Mesendoderm (in vitro differentiated cells): ENCODE measurements around the gene CCM2.

Experiments
- DNase-seq: peaks from one replicate; pipeline ENCODE4 v3.0.0; 2013
- H2AK5ac ChIP-seq: 2 replicates; pipeline ENCODE4 v1.6.1; 2013; ENCODE audit warnings: low read length, inconsistent platforms
- H2BK120ac ChIP-seq: 2 replicates; pipeline ENCODE4 v1.6.1; 2013; ENCODE audit warnings: low read depth, mild to moderate bottlenecking, low read length, moderate library complexity, mixed read lengths
- H2BK15ac ChIP-seq: replicated peaks from 2 replicates; pipeline ENCODE4 v1.6.1; 2013; ENCODE audit warnings: low read depth, mild to moderate bottlenecking, moderate library complexity
- H2BK5ac ChIP-seq: 2 replicates; pipeline ENCODE4 v1.6.1; 2013; ENCODE audit warnings: low read length, inconsistent platforms
- H3K18ac ChIP-seq: 2 replicates; pipeline ENCODE4 v1.6.1; 2013; ENCODE audit warnings: mild to moderate bottlenecking, low read length, mixed read lengths
- H3K23ac ChIP-seq: one replicate; pipeline ENCODE4 v1.6.1; 2013; ENCODE audit warnings: low read length
- H3K27ac ChIP-seq: 2 replicates; pipeline ENCODE4 v1.5.1; 2013; ENCODE audit warnings: low read depth, mild to moderate bottlenecking, inconsistent platforms, low read length, moderate library complexity
- H3K27me3 ChIP-seq: 2 replicates; pipeline ENCODE4 v1.6.1; 2013; ENCODE audit warnings: low read length, control low read depth, mild to moderate bottlenecking, inconsistent platforms; ENCODE audit not compliant: insufficient read depth, poor library complexity
- H3K36me3 ChIP-seq: 2 replicates; pipeline ENCODE4 v1.6.1; 2013; ENCODE audit warnings: low read length, inconsistent platforms; ENCODE audit not compliant: control insufficient read depth, insufficient read depth
- H3K4ac ChIP-seq: one replicate; pipeline ENCODE4 v1.6.1; 2013; ENCODE audit warnings: low read depth, mild to moderate bottlenecking, low read length, moderate library complexity
- H3K4me1 ChIP-seq: 2 replicates; pipeline ENCODE4 v1.6.1; 2013; ENCODE audit warnings: low read depth, low read length, inconsistent platforms; ENCODE audit not compliant: control insufficient read depth
- H3K4me2 ChIP-seq: 2 replicates; pipeline ENCODE4 v1.6.1; 2013; ENCODE audit warnings: low read length
- H3K4me3 ChIP-seq: 2 replicates; pipeline ENCODE4 v1.5.1; 2013; ENCODE audit warnings: mild to moderate bottlenecking, low read length
- H3K56ac ChIP-seq: one replicate; pipeline ENCODE4 v1.6.1; 2013; ENCODE audit warnings: low read length
- H3K79me1 ChIP-seq: 2 replicates; pipeline ENCODE4 v1.6.1; 2013; ENCODE audit warnings: low read length, inconsistent platforms
- H3K79me2 ChIP-seq: 2 replicates; pipeline ENCODE4 v1.6.1; 2013; ENCODE audit warnings: mild to moderate bottlenecking, low read length; ENCODE audit not compliant: control insufficient read depth, insufficient read depth
- H3K9ac ChIP-seq: 2 replicates; pipeline ENCODE4 v1.6.1; 2013; ENCODE audit warnings: low read length, inconsistent platforms
- H4K5ac ChIP-seq: one replicate; pipeline ENCODE4 v1.6.1; 2013; ENCODE audit warnings: low read length
- H4K8ac ChIP-seq: one replicate; pipeline ENCODE4 v1.6.1; 2013; ENCODE audit warnings: low read depth, mild to moderate bottlenecking, control low read depth, low read length, moderate library complexity
- WGBS: extraction: QIAGEN DNeasy Blood & Tissue Kit; methylation state at CpG from one replicate; pipeline ENCODE4 v1.1.7; 2013; ENCODE audit warnings: low lambda C conversion rate, missing lambda C conversion rate; ENCODE audit not compliant: insufficient coverage; ENCODE audit errors: extremely low coverage; 5-methylcytosine and 5-hydroxymethylcytosine counted together

Gene CCM2

DNA sequence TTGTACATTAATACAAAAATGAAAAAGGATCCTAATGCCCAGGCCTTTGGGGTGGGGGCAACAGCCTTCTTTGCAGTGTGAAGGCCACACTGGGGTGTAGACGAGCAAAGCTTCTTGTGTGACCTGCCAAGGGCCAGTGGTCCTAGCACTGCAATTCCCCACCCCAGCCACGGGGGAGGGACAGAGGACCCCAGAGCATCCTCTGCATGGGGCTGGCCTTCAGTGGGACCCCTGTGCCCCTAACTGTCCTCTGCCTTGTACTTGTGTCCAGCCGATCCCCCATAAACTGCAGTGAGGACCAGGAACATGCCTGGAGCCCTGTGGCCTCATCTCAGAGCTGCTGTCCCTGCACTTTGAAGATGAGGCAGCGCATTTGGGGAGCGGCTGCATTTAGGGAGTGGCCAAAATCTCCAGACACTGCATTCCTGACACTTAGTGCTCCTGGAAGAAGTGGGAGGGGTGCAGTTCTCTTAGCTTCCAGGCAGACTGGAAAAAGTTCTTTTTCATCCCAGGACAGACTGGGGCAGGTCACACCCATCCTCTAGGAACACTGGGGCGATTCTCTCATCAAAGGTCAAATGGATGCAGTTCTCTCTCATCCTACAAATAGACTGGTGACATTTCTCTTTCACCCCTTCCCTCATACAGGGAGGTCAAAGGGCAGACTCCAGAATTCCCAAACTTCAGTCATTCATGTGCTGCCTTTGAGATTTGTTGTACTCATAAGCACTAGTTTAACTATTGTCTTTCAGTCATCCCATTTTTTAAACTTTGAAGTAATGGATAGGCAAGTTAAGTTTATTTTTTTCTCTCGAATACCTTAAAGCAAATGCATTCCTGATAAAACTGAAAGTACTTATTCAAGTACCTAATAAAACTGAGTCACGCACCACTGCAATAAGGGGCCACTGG lies 20.3 kb upstream of the CCM2 start:
- H3K4me2 ChIP-seq, result no peak overlapping the region
- peaks cover 17% of the 10 kb centered on the region for H3K36me3 ChIP-seq
- no peak overlapping the region for H3K4me3 ChIP-seq
- WGBS, result no CpG with 5 or more reads among the region's 8 CpGs
- no peak overlapping the region for H3K18ac ChIP-seq
- H3K27me3 ChIP-seq, result no peaks in the 10 kb centered on the region
- H3K4me1 ChIP-seq, result no peaks in the 10 kb centered on the region
- H3K56ac ChIP-seq, result no peak overlapping the region
- H2BK5ac ChIP-seq, result no peak overlapping the region
- peaks cover 8% of the 10 kb centered on the region for H3K79me1 ChIP-seq
- no peak overlapping the region for H2BK120ac ChIP-seq
- no peak overlapping the region for H3K4ac ChIP-seq
- no peak overlapping the region for H3K9ac ChIP-seq
- no peak overlapping the region for H4K8ac ChIP-seq
- no peak overlapping the region for H3K23ac ChIP-seq
- H2AK5ac ChIP-seq, result no peak overlapping the region
- H3K27ac ChIP-seq, result no peak overlapping the region
- no peak overlapping the region for H4K5ac ChIP-seq
- DNase-seq, result peak; percentile 62
- H2BK15ac ChIP-seq, result no peak overlapping the region
- H3K79me2 ChIP-seq, result peaks cover 15% of the 10 kb centered on the region

DNA sequence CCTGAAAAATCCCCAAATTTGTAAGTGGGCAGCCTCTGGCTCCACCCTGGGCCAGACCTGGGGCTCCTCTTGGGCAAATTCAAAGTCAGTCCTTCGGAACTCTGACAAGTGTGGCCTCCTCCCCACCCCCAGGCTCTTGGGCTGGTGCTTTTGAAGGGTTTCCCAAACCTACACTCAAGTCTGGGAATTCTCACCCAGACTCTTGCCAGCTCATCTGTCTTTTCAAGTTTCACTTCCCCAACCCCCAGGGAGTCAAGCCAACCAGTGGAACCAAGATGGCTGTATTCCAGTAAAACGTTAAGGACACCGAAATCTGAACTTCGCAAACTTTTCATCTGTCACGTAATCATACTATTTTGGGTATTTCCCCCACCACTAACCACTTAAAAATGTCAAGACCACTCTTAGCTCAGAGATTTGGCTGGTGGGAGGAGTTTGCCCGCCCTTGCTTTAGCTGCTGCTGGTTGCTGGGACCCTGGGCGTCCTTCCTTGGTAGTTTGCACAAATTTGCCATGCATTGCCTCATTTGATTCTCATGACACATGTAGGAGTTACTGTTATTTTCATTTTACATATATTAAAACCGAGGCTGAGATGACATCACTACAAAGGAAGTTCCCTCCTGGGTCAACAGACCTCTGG lies 19.5 kb upstream of the CCM2 start:
- H3K36me3 ChIP-seq, result peaks cover 17% of the 10 kb centered on the region
- H3K4ac ChIP-seq, result no peak overlapping the region
- peaks cover 3% of the 10 kb centered on the region for H3K4me1 ChIP-seq
- no peak overlapping the region for H3K56ac ChIP-seq
- WGBS, result no CpG with 5 or more reads among the region's 8 CpGs
- no peak overlapping the region for H3K27ac ChIP-seq
- no peak overlapping the region for H3K23ac ChIP-seq
- no peak overlapping the region for H3K18ac ChIP-seq
- H2BK15ac ChIP-seq, result no peak overlapping the region
- no peak overlapping the region for H2BK5ac ChIP-seq
- no peak for DNase-seq
- H3K79me2 ChIP-seq, result peaks cover 22% of the 10 kb centered on the region
- no peaks in the 10 kb centered on the region for H3K27me3 ChIP-seq
- H3K9ac ChIP-seq, result no peak overlapping the region
- no peak overlapping the region for H3K4me3 ChIP-seq
- H2AK5ac ChIP-seq, result no peak overlapping the region
- peaks cover 8% of the 10 kb centered on the region for H3K79me1 ChIP-seq
- H2BK120ac ChIP-seq, result no peak overlapping the region
- H4K5ac ChIP-seq, result no peak overlapping the region
- H3K4me2 ChIP-seq, result no peak overlapping the region
- no peak overlapping the region for H4K8ac ChIP-seq

GRCh38 chr7:44981035-44981706 lies 18.8 kb upstream of the CCM2 start:
- Histone ChIP-seq H2BK120ac (no peak overlapping the region), H3K18ac (no peak overlapping the region), H3K27me3 (no peaks in the 10 kb centered on the region), H2BK5ac (no peak overlapping the region), H4K8ac (no peak overlapping the region), H3K4me3 (no peak overlapping the region), H3K4me2 (no peak overlapping the region), H3K27ac (no peak overlapping the region), H4K5ac (no peak overlapping the region), H3K79me2 (peaks cover 29% of the 10 kb centered on the region), H2AK5ac (no peak overlapping the region), H3K79me1 (peaks cover 8% of the 10 kb centered on the region), H3K9ac (no peak overlapping the region), H3K36me3 (peaks cover 17% of the 10 kb centered on the region), H2BK15ac (no peak overlapping the region), H3K23ac (no peak overlapping the region), H3K4ac (no peak overlapping the region), H3K4me1 (peaks cover 3% of the 10 kb centered on the region), H3K56ac (no peak overlapping the region)
- WGBS, result no CpG with 5 or more reads among the region's 7 CpGs
- DNase-seq, result no peak

DNA sequence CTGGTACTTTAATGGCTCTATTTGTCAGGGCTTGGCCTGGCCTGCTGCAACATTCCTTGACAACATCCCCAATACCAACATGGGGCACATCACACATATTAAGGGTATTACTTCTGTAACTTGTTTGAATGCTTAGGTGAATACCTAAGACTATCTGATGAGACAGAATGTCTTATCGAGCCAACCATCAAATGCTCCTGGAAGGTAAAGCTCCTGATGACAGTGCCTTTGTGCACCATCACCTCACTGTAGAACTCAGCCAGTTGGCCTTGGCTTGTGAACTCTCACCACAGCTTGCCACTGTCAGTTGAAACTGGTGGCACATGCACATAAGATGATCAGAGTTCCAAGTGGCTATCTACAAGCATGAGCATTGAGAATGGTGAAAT lies 17.5 kb upstream of the CCM2 start:
- no CpG with 5 or more reads among the region's 1 CpG for WGBS
- H2BK15ac ChIP-seq, result no peak overlapping the region
- H3K9ac ChIP-seq, result no peak overlapping the region
- H2BK120ac ChIP-seq, result no peak overlapping the region
- H2AK5ac ChIP-seq, result no peak overlapping the region
- H3K79me2 ChIP-seq, result peaks cover 32% of the 10 kb centered on the region
- no peaks in the 10 kb centered on the region for H3K27me3 ChIP-seq
- H4K8ac ChIP-seq, result no peak overlapping the region
- no peak overlapping the region for H4K5ac ChIP-seq
- no peak overlapping the region for H3K4me3 ChIP-seq
- no peak overlapping the region for H2BK5ac ChIP-seq
- peaks cover 3% of the 10 kb centered on the region for H3K4me1 ChIP-seq
- no peak overlapping the region for H3K18ac ChIP-seq
- peaks cover 17% of the 10 kb centered on the region for H3K36me3 ChIP-seq
- no peak overlapping the region for H3K27ac ChIP-seq
- no peak overlapping the region for H3K56ac ChIP-seq
- DNase-seq, result no peak
- H3K4me2 ChIP-seq, result no peak overlapping the region
- H3K4ac ChIP-seq, result no peak overlapping the region
- H3K79me1 ChIP-seq, result peaks cover 8% of the 10 kb centered on the region
- H3K23ac ChIP-seq, result no peak overlapping the region

GRCh38 chr7:44982970-44983369 lies 17.0 kb upstream of the CCM2 start:
- Histone ChIP-seq H3K56ac (no peak overlapping the region), H3K9ac (no peak overlapping the region), H3K4me1 (peaks cover 5% of the 10 kb centered on the region), H3K27ac (no peak overlapping the region), H3K4ac (no peak overlapping the region), H3K4me3 (no peak overlapping the region), H2BK5ac (no peak overlapping the region), H3K79me1 (peaks cover 8% of the 10 kb centered on the region), H3K79me2 (peaks cover 32% of the 10 kb centered on the region), H3K18ac (no peak overlapping the region), H2BK15ac (no peak overlapping the region), H2BK120ac (no peak overlapping the region), H3K36me3 (peaks cover 17% of the 10 kb centered on the region), H4K8ac (no peak overlapping the region), H3K23ac (no peak overlapping the region), H3K27me3 (no peaks in the 10 kb centered on the region), H4K5ac (no peak overlapping the region), H2AK5ac (no peak overlapping the region), H3K4me2 (no peak overlapping the region)
- DNase-seq, result no peak
- no CpG with 5 or more reads among the region's 1 CpG for WGBS
